HPDE6-E6E7 (cell line): Measurements from ENCODE around the gene TMEM125.

Experiments used
- DNase-seq: peaks from one replicate; pipeline ENCODE4 v3.0.0; 2011; ENCODE audit warnings: missing footprints; ENCODE audit errors: extremely low spot score

TMEM125 gene

GRCh38 chr1:43312212-43312623, 42.4 kb downstream of the TMEM125 start:
- no peak for DNase-seq

- no peak for DNase-seq
Measured at GRCh38 chr1:43312663-43313515, 43.1 kb downstream of the TMEM125 start.

- DNase-seq: no peak
Measured at GRCh38 chr1:43313771-43314170, 44.0 kb downstream of the TMEM125 start.

GRCh38 chr1:43314233-43314632, 44.5 kb downstream of the TMEM125 start:
- no peak for DNase-seq

GRCh38 chr1:43315481-43315880, 45.7 kb downstream of the TMEM125 start:
- DNase-seq: no peak

- no peak for DNase-seq
Measured at GRCh38 chr1:43315963-43316737, 46.4 kb downstream of the TMEM125 start.

GRCh38 chr1:43316738-43317520, 47.1 kb downstream of the TMEM125 start:
- DNase-seq: no peak

- DNase-seq: no peak
Measured at GRCh38 chr1:43317817-43318471, 48.2 kb downstream of the TMEM125 start.

- DNase-seq: no peak
Measured at GRCh38 chr1:43318831-43319230, 49.0 kb downstream of the TMEM125 start.

- DNase-seq: no peak
Measured at GRCh38 chr1:43319288-43319687, 49.5 kb downstream of the TMEM125 start.

GRCh38 chr1:43319766-43320165, 50.0 kb downstream of the TMEM125 start:
- DNase-seq: no peak

GRCh38 chr1:43321331-43321891, 51.6 kb downstream of the TMEM125 start:
- no peak for DNase-seq

- no peak for DNase-seq
Measured at GRCh38 chr1:43322506-43322905, 52.7 kb downstream of the TMEM125 start.
